HG03280 (cell line): ENCODE results near the gene HERC3.
"Not testable (repeated sequence)": the region's sequence is repeated elsewhere in the genome, so short reads cannot be mapped to it uniquely, and the experiment has no call there.

ENCODE experiments used
- ATAC-seq: cut with Tn5 transposase; IDR thresholded peaks from one replicate; pipeline ENCODE4 v1.9.1; 2021; ENCODE audit warnings: mild to moderate bottlenecking, moderate library complexity; ENCODE audit not compliant: unreplicated experiment

The HERC3 gene

DNA sequence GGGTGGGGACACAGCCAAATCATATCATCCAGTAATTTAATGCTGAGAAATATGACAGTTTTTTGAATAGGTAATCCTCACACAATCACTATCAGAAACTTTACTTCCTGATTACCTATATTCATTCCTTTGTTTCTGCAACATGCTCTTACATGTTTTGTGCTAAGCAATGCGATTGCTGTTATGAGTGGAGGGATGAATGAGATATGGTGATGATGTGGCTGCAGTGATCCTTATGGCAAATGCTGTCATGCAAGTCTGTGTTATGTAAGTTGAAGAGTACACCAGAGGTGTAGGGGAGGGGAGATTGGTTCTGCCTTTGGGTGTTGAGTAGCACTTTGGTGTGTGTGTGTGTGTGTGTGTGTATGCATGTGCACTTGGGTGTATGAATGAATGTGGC, 14.6 kb downstream of the HERC3 start:
- ATAC-seq = no peak

DNA sequence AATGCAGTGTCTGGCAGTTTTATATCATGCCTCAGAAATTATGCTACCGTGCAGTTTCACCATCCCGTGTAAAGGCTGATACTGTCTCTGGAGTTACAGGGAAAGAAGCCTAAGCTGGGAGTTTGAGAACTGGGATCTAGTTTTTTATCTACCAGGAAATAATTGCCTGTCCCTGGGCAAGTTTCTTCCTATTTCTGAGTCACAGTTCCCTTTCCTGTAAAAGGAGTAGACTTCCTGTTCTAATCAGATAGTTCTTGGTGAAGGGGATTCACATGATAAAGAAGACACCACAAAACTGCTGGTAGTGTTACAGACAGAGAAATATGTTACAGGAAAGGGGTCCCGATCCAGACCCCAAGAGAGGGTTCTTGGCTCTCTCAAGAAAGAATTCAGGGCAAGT, 17.1 kb downstream of the HERC3 start:
- no peak for ATAC-seq

DNA sequence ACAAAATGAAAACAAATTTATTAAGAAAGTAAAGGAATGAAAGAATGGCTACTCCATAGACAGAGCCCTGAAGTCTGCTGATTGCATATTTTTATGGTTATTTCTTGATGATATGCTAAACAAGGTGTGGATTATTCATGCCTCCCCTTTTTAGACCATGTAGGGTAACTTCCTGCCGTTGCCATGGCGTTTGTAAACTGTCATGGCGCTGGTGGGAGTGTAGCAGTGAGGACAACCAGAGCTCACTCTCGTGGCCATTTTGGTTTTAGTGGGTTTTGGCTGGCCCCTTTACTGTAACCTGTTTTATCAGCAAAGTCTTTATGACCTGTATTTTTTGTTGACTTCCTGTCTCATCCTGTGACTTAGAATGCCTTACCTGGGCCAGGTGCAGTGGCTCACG, 17.5 kb downstream of the HERC3 start:
- not testable (repeated sequence) for ATAC-seq

DNA sequence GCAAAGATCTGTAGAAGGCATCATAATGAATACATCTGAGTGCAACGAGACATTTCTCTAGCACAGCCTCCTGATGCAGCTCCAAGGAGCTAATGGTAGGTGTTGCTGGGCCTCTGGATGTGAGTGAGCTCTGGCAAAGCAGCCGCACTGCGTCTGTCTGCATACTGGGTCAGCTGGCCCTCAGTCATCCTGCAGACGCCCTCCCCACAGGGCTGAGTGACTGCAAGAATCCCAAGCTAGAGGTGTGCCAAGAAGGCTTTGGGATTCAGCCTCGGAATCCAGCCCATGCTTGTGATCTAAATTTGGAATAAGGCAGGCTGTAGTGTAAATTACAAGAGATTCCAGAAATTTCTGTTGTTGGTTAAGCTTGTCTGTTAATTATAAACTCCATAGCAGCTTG, 18.5 kb downstream of the HERC3 start:
- ATAC-seq = no peak

DNA sequence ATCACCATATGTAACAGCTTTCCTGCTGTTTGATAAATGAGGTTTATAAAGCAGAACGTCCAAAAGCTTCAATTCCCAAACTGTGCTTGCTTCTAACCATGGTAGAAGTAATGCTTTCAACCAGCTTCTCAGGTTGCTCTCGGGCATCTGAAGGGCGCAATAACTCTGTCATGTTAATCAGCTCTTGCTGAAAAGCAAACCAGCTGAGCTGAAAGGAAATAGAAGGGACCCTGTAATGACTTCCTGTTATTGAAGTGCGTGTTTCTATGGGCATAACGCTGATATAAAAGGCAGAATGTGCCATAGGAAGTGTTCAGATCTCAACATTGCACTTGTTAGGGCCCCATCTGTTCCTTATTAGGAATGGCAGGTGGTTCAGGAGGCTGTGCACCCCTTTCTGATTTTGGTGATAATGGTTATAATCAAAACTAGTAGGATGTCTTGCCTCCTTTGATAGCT, 21.2 kb downstream of the HERC3 start:
- no peak for ATAC-seq

DNA sequence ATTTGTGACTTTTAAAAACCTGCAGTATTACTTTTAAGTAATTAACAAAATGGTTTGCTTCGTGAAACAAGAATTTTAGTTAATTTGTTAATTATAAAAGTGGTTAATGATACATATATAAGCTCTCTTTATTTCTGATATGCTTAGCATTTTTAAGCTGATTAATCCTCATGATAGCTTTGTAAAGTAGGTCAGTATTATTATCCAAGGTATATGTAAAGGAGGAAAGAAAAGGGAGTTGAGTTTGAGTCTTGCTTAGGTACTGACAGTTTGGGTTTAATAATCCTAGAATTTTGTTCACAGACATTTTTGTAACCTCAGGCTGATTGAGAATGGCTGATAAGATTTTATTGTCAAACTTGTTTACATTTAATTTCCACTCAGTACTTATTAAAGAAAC, 21.8 kb downstream of the HERC3 start:
- no peak for ATAC-seq

DNA sequence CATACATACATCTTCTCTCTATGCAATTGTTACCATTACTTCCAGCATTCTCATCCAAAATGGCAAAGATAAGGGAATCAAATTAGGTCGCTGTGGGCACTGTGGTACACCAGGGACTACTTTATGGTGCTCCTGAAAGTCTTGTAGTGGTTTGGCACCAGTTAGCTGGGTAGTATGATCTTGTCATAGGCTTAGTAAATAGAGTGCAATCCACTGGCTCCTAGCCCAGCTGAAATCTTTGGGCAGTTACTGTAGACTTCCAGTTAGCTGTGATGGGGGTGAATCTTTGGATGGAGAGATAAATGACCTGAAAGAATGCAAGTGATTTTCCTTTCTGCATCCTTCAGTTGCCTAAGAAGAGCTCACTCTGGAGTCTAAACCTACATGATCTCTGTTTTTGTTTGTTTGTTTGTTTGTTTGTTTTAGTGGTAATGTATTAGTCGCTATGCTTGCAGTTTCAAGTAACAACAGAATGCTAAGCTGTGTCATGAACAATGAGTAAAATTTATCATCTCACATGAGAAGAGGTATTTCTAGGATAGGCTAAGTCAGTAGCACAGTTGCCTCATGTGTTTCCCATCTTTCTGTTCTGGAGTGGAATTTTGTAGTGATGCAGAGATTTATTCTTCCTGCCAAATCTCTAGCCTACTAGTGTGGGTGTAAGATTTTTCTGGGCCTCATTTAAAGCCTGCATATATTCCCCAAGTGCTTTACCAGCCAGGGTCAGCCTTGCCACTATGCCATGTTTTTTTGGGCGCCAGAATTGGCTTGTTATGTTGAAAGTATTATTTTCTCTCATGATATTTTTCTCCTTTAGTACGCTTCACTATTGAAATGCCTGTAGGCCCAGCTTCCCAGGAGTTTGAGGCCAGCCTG, 24.2 kb downstream of the HERC3 start:
- ATAC-seq = no peak

DNA sequence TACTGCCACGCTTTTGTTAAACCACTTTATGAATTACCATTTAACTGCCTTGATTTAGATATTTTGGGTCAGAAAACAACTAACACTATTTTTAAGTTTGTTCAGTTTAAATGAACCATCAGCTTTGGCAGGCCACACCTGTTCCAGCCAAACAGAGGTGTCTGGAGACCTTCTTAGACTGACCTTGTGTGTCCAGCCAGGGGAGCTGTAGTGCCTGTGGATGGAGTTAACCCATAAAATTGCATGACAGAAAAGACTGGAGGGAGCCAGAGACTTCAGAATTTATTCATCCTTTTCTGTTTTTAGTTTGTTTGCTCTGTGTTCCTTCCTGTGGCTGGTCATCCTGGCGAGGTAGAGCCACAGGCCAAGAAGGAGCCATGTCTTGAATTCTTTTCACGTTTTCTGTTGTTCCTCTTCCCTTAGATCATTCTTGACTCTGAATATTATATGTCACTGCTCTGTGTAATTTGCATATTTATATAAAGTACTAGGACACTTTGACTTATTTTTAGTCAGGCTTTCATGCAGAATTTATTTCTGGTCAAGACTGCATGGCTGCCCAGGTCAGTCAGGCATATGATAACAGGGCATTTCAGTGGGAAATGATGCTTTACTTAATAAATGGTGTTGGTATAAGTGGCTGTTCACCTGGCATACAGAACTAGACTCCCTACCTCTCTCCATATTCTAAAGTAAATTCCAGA, 26.7 kb downstream of the HERC3 start:
- no peak for ATAC-seq

DNA sequence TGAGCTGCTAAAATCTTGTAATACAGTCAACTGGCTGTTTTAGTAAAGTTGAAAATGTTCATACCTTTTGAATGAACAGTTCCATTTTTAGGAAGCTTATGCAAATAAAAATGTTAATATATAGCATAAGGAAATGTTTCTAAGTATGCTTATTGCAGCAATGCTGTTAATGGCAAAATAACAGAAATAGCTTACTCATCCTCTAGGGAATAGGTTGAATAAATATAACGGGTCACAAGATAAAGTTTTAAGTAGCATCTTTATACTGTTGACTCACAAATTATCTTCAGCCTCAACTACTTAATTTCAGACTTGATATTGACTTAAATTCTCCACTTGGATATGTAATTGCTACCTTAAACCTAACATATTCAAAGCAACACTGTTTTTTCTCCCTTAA, 27.7 kb downstream of the HERC3 start:
- ATAC-seq = no peak

DNA sequence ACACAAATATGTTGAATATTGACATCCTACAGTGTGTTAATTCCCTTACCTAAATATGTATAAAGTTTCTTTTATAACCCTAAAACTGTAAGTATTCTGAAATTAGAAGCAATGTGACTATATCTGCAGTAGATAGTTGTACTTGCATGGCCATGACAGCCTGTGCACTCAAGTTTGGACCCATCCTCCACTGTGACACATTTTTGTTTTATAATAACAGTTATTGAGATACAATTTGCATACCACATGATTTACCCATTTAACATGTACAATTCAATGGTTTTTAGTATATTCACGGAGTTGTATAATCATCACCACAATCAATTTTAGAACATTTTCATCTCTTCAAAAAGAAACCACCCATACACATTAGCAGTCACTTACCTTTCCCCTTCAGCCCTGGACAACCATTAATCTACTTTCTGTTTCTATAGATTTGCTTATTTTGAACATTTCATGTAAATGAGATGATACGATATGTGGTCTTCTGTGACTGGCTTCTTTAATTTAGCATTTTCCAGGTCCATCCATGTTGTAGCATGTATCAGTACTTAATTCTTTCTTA, 29.6 kb downstream of the HERC3 start:
- ATAC-seq = no peak

DNA sequence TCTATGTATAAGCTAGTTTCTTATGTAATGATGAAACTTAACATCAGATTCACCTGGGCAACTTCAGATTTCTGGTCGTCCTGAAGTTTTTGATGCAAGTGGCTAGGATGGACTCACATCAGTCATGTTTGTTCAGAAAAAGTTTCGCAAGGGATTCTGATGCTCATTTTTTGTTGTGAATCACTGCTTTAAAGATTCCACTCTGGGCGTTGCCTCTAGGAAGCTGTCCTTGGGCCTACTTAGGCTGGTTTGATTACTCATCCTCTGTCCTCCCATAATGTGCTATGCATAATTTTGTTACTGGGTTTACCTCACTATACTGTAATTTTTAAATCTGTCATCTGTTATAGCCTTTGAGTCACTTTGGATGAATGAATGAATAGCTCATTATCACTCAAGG, 30.8 kb downstream of the HERC3 start:
- ATAC-seq = no peak

DNA sequence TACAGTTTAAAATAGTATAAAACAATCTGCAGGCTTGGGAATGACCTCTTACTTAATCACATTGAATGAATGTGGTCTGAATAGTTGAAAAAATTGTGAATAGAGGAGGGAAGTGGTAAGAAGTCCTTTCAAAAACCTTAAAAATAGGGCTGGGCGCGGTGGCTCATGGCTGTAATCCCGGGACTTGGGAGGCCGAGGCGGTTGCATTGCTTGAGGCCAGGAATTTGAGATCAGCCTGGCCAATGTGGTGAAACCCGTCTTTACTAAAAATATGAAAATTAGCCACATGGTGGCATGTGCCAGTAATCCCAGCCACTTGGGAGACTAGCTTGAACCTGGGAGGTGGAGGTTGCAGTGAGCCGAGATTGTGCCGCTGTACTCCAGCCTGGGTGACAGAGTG, 36.5 kb downstream of the HERC3 start:
- ATAC-seq = no peak

DNA sequence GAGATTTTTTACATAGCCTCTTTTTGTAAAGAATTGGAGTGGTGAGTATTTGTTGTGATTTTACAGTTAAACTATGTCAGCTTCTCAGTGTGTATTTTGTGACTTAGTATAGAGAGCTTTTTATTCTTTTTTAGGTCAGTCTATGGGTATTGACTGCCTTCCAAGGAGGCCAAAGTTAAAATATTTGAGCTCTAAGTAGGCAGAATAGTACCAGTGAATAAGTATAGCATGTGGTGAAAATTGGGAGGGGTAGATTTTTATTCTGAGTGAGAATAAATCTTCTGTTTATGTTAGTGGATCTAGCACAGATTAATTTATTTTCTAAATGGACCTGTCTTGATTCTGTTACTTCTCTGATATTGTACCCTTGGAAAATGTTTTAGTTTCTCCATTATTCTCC, 37.5 kb downstream of the HERC3 start:
- no peak for ATAC-seq

DNA sequence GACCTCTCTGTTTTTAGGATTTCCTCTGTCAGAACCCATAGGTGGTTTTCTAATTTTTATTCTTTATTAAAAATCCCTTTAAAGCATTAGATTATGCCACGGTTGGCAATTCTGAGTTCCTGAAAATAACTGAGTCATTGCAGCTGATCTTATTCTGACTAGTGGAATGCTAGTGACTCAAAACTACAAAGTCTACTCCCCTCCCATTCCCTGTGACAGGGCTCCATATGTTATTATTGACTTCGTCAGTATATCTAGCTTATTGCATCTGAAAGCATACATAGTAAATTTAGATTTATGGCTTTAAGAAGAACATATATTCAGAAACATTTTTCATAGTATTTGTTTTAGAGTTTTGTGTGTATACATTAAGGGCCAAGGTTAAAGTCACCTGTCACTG, 38.5 kb downstream of the HERC3 start:
- no peak for ATAC-seq

DNA sequence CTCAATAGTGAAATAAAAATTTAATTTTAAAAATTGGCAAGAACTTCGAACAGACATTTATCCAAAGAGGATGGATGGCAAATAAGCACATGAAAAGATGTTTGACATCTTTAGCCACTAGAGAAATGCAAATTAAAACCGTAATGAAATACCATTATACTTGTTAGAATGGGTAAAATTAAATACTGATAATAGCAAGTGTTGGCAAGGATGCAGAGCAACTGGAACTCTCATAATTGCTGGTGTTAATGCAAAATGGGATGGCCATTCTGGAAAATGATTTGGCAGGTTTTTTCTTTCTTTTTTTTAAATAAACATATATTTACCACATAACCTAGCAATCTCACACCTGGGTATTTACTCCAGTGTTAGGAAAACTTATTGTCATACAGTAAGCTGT, 51.7 kb downstream of the HERC3 start:
- ATAC-seq = no peak

DNA sequence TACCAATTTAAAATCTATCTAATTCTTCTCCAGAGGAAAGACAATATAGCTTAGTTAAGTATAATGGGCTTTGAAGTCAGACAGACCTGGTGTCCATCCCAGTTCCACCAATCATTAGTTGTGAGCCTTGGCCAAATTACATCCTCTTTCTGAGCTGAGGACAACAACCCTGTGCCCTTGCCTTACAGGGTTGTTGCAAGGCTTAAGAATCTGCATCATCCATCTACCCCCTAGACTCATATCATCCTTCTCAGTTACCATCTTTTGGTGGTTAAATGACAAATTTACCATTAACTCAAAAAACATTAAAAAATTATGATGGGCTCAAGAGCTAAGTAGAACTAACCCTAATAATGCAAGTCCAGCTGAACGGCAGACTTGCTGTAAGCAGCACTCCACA, 53.7 kb downstream of the HERC3 start:
- no peak for ATAC-seq

DNA sequence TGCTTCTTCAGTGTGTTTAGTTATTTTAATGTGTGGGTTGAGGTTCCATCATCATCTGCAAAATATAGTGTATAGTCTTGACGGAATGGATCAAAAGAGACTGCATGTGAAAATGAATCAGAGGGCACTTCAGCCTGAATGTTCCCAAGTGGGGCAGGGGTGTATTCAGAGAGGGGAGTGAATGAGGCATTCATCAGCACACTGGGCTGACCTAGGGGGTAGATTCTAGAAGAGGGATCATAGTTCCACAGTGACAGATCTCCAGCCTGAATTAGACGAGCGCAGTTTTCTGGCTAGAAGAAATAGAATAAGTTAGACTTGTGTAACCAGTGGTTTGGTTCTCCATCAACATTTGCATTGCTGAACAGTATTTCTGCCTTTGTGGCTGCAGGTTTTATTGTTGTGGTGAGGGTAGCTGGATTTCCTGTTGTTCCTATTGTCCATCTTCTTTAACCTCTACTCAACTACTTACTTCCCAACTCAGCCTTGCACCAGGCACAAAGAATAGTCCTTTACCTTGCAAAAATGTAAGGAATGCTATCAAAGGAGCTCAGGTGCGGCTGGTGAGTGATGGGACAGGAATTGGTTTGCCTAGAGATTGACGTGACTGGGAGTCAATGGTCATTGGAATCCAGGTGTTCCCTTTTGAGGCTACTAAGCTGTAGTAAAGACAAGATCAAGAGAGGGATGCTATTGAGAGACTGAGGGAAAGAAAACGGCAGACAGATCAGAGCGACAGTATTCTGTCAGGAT, 54.4 kb downstream of the HERC3 start:
- no peak for ATAC-seq

DNA sequence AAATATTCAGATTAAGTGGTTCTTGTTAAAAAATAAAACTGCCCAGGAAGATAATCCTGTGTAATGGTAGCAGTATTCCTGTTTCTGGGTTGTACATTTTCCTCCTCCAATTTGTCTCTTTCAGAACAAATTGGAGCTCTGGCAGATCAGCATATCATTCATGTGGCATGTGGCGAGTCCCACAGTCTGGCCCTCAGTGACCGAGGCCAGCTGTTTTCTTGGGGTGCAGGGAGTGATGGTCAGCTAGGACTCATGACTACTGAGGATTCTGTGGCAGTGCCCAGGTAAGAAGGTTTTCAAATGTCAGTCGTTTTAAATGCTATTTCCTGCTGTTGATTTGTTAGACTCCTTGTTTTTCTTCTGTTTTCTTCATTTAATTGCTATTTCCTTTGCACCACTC, 57.4 kb downstream of the HERC3 start:
- ATAC-seq = no peak

DNA sequence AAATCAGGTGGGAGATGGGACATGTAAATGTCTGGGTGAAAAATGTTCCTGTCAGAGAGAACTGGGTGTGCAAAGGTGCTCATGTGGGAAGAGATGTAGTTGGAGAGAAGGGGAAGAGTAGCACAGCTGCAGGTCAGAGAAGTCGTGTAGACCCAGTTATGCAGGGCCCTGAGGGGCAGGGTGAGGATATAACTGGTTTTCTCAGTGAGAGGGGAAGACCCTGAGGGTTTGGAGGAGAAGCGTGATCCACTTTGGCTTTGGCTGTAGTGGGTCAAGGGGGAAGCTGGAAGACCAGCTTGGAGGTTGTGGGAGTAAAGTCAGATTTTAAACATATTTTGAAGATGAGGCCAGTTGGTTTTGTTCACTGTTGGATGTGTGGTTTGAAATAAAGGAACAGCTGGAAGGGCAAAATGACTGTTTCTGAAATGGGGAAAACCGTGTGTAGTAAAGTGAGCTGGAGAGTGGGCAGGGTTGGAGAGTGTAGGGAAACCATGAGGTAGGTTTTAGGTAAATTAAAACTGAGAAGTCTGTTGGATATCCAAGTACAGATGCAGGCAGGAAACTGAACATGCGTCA, 61.2 kb downstream of the HERC3 start:
- no peak for ATAC-seq

DNA sequence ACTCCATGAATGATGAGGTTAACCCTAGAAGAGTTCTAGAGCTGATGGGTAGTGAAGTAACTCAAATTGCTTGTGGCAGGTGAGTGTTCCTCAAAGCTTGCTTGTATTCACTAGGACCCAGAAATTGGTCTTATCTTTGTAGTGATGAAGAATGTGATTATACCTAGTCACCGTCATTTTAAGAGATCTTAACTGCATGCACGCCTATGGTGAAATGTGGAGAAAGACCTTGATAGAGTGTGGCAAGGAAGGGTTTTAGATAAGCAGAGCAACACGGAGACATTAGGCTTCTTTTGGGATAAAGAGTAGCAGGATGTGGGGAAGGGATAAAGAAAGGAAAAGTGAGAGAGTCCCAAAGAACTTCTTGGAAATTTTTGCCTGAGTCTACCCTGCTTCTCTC, 62.9 kb downstream of the HERC3 start:
- ATAC-seq = no peak
